NCI-H1417 (cell line): ENCODE results near the gene CATSPERD.
A peak's percentile ranks its signal among the peaks of the same experiment; 100 is the strongest.

Experiments used
- DNase-seq, 3 experiments: peaks; one replicate each; lab custom pipeline; 2025; lab: John Stamatoyannopoulos, UW

Gene CATSPERD

GRCh38 chr19:5787409-5788182, 67.2 kb downstream of the CATSPERD start:
- DNase-seq: no peak

GRCh38 chr19:5788422-5788821, 68.0 kb downstream of the CATSPERD start:
- DNase-seq: no peak

GRCh38 chr19:5789351-5789761, 68.9 kb downstream of the CATSPERD start:
- no peak for DNase-seq

- DNase-seq: no peak
Measured at GRCh38 chr19:5789886-5790558, 69.6 kb downstream of the CATSPERD start.

- peak; percentile 90 to 99 (median 97) for DNase-seq
Measured at GRCh38 chr19:5790559-5791520, 70.4 kb downstream of the CATSPERD start, which contains the start of gene DUS3L. Gene DUS3L (minus strand): TSS chr19:5791163. CDS start chr19:5791141, 22 bp downstream.

GRCh38 chr19:5792224-5792623, 71.8 kb downstream of the CATSPERD start:
- DNase-seq: no peak

GRCh38 chr19:5793188-5793587, 72.8 kb downstream of the CATSPERD start:
- no peak for DNase-seq

- DNase-seq: no peak
Measured at GRCh38 chr19:5795382-5795919, 75.0 kb downstream of the CATSPERD start.

- DNase-seq: no peak
Measured at GRCh38 chr19:5798244-5798643, 77.8 kb downstream of the CATSPERD start.

- DNase-seq: no peak
Measured at GRCh38 chr19:5799247-5800241, 79.1 kb downstream of the CATSPERD start.

GRCh38 chr19:5800361-5801270, 80.2 kb downstream of the CATSPERD start:
- no peak for DNase-seq

GRCh38 chr19:5801796-5802619, 81.6 kb downstream of the CATSPERD start:
- peak in 2 of 3 experiments; percentile 59 to 86 for DNase-seq

GRCh38 chr19:5803441-5803751, 83.0 kb downstream of the CATSPERD start:
- no peak for DNase-seq

GRCh38 chr19:5803752-5804515, 83.5 kb downstream of the CATSPERD start:
- peak; percentile 83 to 93 (median 88) for DNase-seq

GRCh38 chr19:5804516-5805461, 84.4 kb downstream of the CATSPERD start, which contains the start of gene NRTN:
Gene NRTN (plus strand): TSS chr19:5805067. CDS start chr19:5824166, 19,099 bp downstream.
- DNase-seq: peak; percentile 3 to 77 (median 66)

GRCh38 chr19:5805462-5806132, 85.2 kb downstream of the CATSPERD start:
- DNase-seq: peak; percentile 55 to 91 (median 85)
